OCI-LY1 (cell line): ENCODE results near the gene ZBTB5.
A peak's percentile ranks its signal among the peaks of the same experiment; 100 is the strongest.

ENCODE experiments used
- H2AFZ ChIP-seq: fragments of 200-600 bp; sonication (generic), shearing (Covaris generic); 2 replicates; pipeline ENCODE4 v1.6.0; 2014; ENCODE audit warnings: antibody characterized with exemption, mild to moderate bottlenecking, low read length
- H3F3A ChIP-seq: fragments of 200-600 bp; sonication (generic), shearing (Covaris generic); 2 replicates; pipeline ENCODE4 v1.6.0; 2014; ENCODE audit warnings: mild to moderate bottlenecking, antibody characterized with exemption, low read length, moderate library complexity; ENCODE audit not compliant: insufficient read depth
- H3K27ac ChIP-seq: fragments of 200-600 bp; sonication (generic); 2 replicates; pipeline ENCODE4 v1.5.1; 2014; ENCODE audit warnings: low read length, mixed run types, mild to moderate bottlenecking, low read depth; ENCODE audit not compliant: poor library complexity, severe bottlenecking
- H3K27me3 ChIP-seq: fragments of 200-600 bp; sonication (generic); 2 replicates; pipeline ENCODE4 v1.6.0; 2014; ENCODE audit warnings: antibody characterized with exemption, mild to moderate bottlenecking, low read length, moderate library complexity; ENCODE audit not compliant: insufficient read depth
- H3K36me3 ChIP-seq: fragments of 200-600 bp; sonication (generic); 2 replicates; pipeline ENCODE4 v1.6.1; 2014; ENCODE audit warnings: mild to moderate bottlenecking, antibody characterized with exemption, low read length, moderate library complexity, mixed read lengths; ENCODE audit not compliant: insufficient read depth
- H3K4me1 ChIP-seq: fragments of 200-600 bp; sonication (generic); 2 replicates; pipeline ENCODE4 v1.5.1; 2014; ENCODE audit warnings: mild to moderate bottlenecking, low read length, moderate library complexity; ENCODE audit not compliant: insufficient read depth, severe bottlenecking
- H3K4me2 ChIP-seq: fragments of 200-600 bp; sonication (generic), shearing (Covaris generic); 2 replicates; pipeline ENCODE4 v1.6.1; 2014; ENCODE audit warnings: low read length
- H3K4me3 ChIP-seq: fragments of 200-600 bp; sonication (generic); 2 replicates; pipeline ENCODE4 v1.5.1; 2014; ENCODE audit warnings: low read length, low read depth, mild to moderate bottlenecking, mixed read lengths; ENCODE audit not compliant: poor library complexity, severe bottlenecking
- H3K79me2 ChIP-seq: fragments of 200-600 bp; shearing (Covaris generic); 2 replicates; pipeline ENCODE4 v1.6.1; 2016; ENCODE audit warnings: mixed run types, low read length, mixed read lengths; ENCODE audit not compliant: insufficient read depth
- H3K9ac ChIP-seq: fragments of 200-600 bp; sonication (generic), shearing (Covaris generic); 2 replicates; pipeline ENCODE4 v1.6.1; 2014; ENCODE audit warnings: mild to moderate bottlenecking, low read length, mixed read lengths
- H3K9me2 ChIP-seq: fragments of 200-600 bp; sonication (generic), shearing (Covaris generic); 2 replicates; pipeline ENCODE4 v1.6.1; 2014; ENCODE audit warnings: low read depth, mild to moderate bottlenecking, low read length, mixed read lengths
- H3K9me3 ChIP-seq: fragments of 200-600 bp; shearing (Covaris generic); 2 replicates; pipeline ENCODE4 v1.6.1; 2014; ENCODE audit warnings: low read length, mixed read lengths
- H4K20me1 ChIP-seq: fragments of 200-600 bp; sonication (generic), shearing (Covaris generic); 2 replicates; pipeline ENCODE4 v1.6.0; 2016; ENCODE audit warnings: mild to moderate bottlenecking, low read length; ENCODE audit not compliant: insufficient read depth
- CTCF ChIP-seq: fragments of 200-600 bp; sonication (generic), shearing (Covaris generic); IDR thresholded peaks from 2 replicates; pipeline ENCODE4 v1.5.1; 2017; ENCODE audit warnings: mild to moderate bottlenecking, antibody characterized with exemption, low read length, moderate library complexity, mixed read lengths
- EZH2 ChIP-seq: fragments of 200-600 bp; sonication (generic), shearing (Covaris generic); IDR thresholded peaks from 2 replicates; pipeline ENCODE4 v1.8.0; 2017; ENCODE audit warnings: borderline replicate concordance, mixed run types, mild to moderate bottlenecking, antibody characterized with exemption, low read length, moderate library complexity, mixed read lengths

Gene ZBTB5

DNA sequence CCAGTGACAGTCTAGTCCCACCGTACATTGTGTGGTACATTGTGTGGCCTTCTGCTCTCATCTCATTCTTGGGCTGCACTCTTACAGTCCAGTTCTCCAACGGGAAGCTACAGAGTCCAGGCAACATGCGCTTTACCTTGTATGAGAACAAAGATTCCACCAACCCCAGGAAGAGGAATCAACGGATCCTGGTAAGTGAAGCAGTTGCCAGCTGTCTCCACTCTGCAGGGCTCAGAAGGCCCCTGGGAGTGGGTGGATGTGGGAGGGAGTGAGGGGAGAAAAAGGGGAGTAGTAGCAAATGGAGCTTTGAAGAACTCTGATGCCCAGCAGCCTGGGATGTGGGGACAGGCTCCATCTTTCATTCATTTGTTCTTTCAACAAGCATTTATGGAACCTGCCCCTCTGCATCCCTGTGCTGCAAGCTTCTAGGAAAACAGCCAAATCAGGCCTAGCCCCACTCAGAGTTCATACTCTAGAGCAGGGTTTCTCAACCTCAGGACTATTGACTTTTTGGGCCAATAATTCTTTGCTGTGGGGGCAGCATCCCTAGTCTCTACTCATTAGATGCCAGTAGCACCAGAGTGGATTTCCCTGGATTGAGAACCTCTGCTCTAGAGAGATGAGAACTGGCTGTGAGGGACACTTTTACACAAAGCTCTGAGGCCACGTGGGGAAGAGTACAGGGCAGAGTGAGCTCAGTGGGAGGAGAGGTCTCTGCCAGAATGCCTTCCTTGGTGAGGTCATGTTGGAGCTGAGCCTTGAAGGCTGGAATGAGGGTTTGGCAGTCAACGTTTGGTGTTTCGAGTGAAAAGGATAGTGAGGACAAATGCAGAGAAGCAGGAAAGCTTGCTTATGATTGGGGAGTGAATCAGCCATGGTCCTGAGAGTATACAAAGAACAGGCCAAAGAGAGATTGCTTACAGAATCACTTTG is 21.6 kb upstream of the ZBTB5 start:
- Histone ChIP-seq H3K79me2 (peaks cover 13% of the 10 kb centered on the region), H3K27ac (peak overlapping the region; percentile 47), H3K4me1 (peaks cover 34% of the 10 kb centered on the region), H3K4me3 (peak overlapping the region; percentile 99), H2AFZ (no peak overlapping the region), H3K9me3 (no peaks in the 10 kb centered on the region), H3F3A (no peaks in the 10 kb centered on the region), H3K9ac (peak overlapping the region; percentile 100), H3K27me3 (no peaks in the 10 kb centered on the region), H3K9me2 (no peaks in the 10 kb centered on the region), H4K20me1 (no peaks in the 10 kb centered on the region), H3K4me2 (peak overlapping the region; percentile 100), H3K36me3 (peaks cover 51% of the 10 kb centered on the region)
- TF ChIP-seq EZH2 (no peak), CTCF (no peak)

DNA sequence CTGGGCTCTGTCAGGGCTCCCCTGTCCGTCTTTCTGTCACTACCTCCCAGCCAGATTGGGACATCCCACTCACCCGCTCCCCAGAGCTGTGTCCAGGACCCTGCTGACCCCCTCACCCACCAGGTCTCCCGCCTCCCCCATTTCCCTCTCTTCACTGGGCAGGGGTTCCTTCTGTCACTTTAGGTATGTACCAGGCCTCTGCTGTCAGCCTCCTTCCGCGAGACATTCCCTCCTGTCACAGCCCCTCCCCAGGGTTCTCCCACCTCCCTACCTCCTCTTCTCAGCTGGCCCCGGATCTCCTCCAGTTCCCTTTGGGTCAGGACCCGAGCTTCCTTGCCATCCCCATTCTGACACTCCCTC is 21.0 kb upstream of the ZBTB5 start:
- peak overlapping the region; percentile 47 for H3K27ac ChIP-seq
- peaks cover 13% of the 10 kb centered on the region for H3K79me2 ChIP-seq
- H3K4me3 ChIP-seq = peak overlapping the region; percentile 99
- H3K9ac ChIP-seq = peak overlapping the region; percentile 100
- TF ChIP-seq EZH2 (no peak), CTCF (no peak)
- peaks cover 46% of the 10 kb centered on the region for H3K36me3 ChIP-seq
- no peaks in the 10 kb centered on the region for H3F3A ChIP-seq
- H2AFZ ChIP-seq = no peak overlapping the region
- no peaks in the 10 kb centered on the region for H3K9me2 ChIP-seq
- peaks cover 34% of the 10 kb centered on the region for H3K4me1 ChIP-seq
- H3K9me3 ChIP-seq = no peaks in the 10 kb centered on the region
- peak overlapping the region; percentile 100 for H3K4me2 ChIP-seq
- no peaks in the 10 kb centered on the region; the same call in 1 of the 2 replicates for H3K27me3 ChIP-seq
- H4K20me1 ChIP-seq = no peaks in the 10 kb centered on the region

GRCh38 chr9:37485389-37486255 is 20.4 kb upstream of the ZBTB5 start, which contains the start of gene POLR1E:
Gene POLR1E, plus strand, starts transcription at chr9:37485948. Its CDS starts 100 bp downstream, at chr9:37486048.
- Histone ChIP-seq H3K4me2 (peak within 1 kb of the TSS; percentile 100), H3F3A (no peaks in the 10 kb centered on the region), H3K36me3 (peaks cover 40% of the 10 kb centered on the region), H3K9me2 (no peaks in the 10 kb centered on the region), H3K9ac (peak within 1 kb of the TSS; percentile 100), H3K4me1 (peaks cover 34% of the 10 kb centered on the region), H3K27me3 (no peaks in the 10 kb centered on the region; the same call in 1 of the 2 replicates), H3K9me3 (no peaks in the 10 kb centered on the region), H3K4me3 (peak within 1 kb of the TSS; percentile 99), H2AFZ (peak within 1 kb of the TSS; percentile 39; the same call in 1 of the 2 replicates), H3K27ac (peak within 1 kb of the TSS; percentile 67), H4K20me1 (no peaks in the 10 kb centered on the region), H3K79me2 (peaks cover 13% of the 10 kb centered on the region)
- TF ChIP-seq CTCF (no peak), EZH2 (no peak)
